Right atrium auricular region (tissue), 2 donors: ENCODE measurements around the gene FAM229B. TPM values are rescaled to one million over a fixed set of nuclear protein-coding genes. Genes with fewer than 3 reads are reported as not detected.
"Not testable (repeated sequence)": the region's sequence is repeated elsewhere in the genome, so short reads cannot be mapped to it uniquely, and the experiment has no call there.

Experiments
- DNase-seq: peaks from one replicate; pipeline ENCODE4 v3.0.0-alpha.2; 2019; ENCODE audit warnings: low spot score
- H3K27ac ChIP-seq, 2 donors: fragments of 200-600 bp; sonication (generic); 1 replicate in 1 of 2; 2 replicates in 1 of 2; pipeline ENCODE4 v1.5.1; 2016 to 2019
- H3K27me3 ChIP-seq, 2 donors: fragments of 200-600 bp; sonication (generic); one replicate each; pipeline versions ENCODE4 v1.5.1 to v1.6.0; 2017 to 2019
- H3K36me3 ChIP-seq: fragments of 200-600 bp; sonication (generic); one replicate; pipeline ENCODE4 v1.5.1; 2016
- H3K4me1 ChIP-seq, 2 donors: fragments of 200-600 bp; sonication (generic); one replicate each; pipeline versions ENCODE4 v1.5.1 to v1.6.0; 2017 to 2019
- H3K4me3 ChIP-seq, 2 donors: fragments of 200-600 bp; sonication (generic); 1 replicate in 1 of 2; 2 replicates in 1 of 2; pipeline ENCODE4 v1.5.1; 2017 to 2019; ENCODE audit warnings: mild to moderate bottlenecking in 1 of 2, moderate library complexity in 1 of 2
- H3K9me3 ChIP-seq, 2 donors: fragments of 200-600 bp; sonication (generic); one replicate each; pipeline ENCODE4 v1.5.1; 2019
- CTCF ChIP-seq, 2 donors: fragments of 200-600 bp; sonication (generic); IDR thresholded peaks; one replicate each; pipeline ENCODE4 v1.5.1; 2019; ENCODE audit warnings: antibody characterized with exemption in 2 of 2
- total RNA-seq, 2 donors: library from RNA; depleted of rRNA; stranded (reverse); fragments of >200 nt; gene quantifications; one replicate each; pipeline ENCODE4 v1.1.0, GENCODE V29; 2016

FAM229B gene
- total RNA-seq, 2 donors from 2014 or later, result 28.7 to 44.9 TPM

- H3K9me3 ChIP-seq, result no peaks in the 10 kb centered on the region
- no peak overlapping the region for H3K4me3 ChIP-seq
- no peaks in the 10 kb centered on the region for H3K27me3 ChIP-seq
- no peaks in the 10 kb centered on the region for H3K4me1 ChIP-seq
- no peak for DNase-seq
- H3K27ac ChIP-seq, result no peak overlapping the region
- no peak for TF ChIP-seq CTCF (IDR thresholded peaks at IDR 0.05)
- peaks cover 23% of the 10 kb centered on the region for H3K36me3 ChIP-seq
Measured at GRCh38 chr6:112100561-112100960, 13.2 kb downstream of the FAM229B start.

DNA sequence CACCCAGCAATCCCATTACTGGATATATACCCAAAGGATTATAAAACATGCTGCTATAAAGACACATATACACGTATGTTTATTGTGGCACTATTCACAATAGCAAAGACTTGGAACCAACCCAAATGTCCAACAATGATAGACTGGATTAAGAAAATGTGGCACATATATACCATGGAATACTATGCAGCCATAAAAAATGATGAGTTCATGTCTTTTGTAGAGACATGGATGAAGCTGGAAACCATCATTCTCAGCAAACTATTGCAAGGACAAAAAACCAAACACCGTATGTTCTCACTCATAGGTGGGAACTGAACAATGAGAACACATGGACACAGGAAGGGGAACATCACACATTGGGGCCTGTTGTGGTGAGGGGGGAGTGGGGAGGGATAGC is 18.6 kb downstream of the FAM229B start:
- not testable (repeated sequence) for H3K9me3 ChIP-seq, H3K4me1 ChIP-seq, H3K27ac ChIP-seq, DNase-seq, H3K27me3 ChIP-seq, H3K4me3 ChIP-seq
- H3K36me3 ChIP-seq, result peaks cover 36% of the 10 kb centered on the region

GRCh38 chr6:112106562-112106961 is 19.2 kb downstream of the FAM229B start:
- Histone ChIP-seq H3K4me3 (no peak overlapping the region), H3K4me1 (no peaks in the 10 kb centered on the region), H3K36me3 (peaks cover 37% of the 10 kb centered on the region), H3K27ac (no peak overlapping the region), H3K27me3 (no peaks in the 10 kb centered on the region), H3K9me3 (no peaks in the 10 kb centered on the region)
- TF ChIP-seq CTCF (IDR thresholded peaks at IDR 0.05), result no peak
- DNase-seq, result no peak

DNA sequence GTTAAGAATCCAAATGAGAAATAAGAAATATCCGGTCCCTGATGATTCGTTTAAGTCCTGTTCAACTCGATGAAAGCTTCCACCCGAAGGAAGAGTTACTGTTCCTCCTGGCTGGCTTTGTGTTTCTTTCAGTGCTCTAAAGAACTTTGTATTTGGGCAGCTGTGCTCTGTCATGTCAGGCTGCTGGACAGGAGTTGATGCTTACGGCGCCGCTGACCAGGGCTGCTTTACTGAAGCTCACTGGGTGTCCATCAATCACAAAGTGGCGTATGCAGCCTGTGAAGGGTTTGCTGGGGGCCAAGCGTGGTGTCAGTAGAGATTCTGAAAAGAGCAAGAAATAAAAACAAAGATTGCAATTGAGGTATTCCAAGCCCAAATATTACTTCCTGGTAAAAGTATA is 21.9 kb downstream of the FAM229B start:
- no peak overlapping the region for H3K4me3 ChIP-seq
- no peaks in the 10 kb centered on the region for H3K9me3 ChIP-seq
- TF ChIP-seq CTCF (IDR thresholded peaks at IDR 0.05), result no peak
- peaks cover 33% of the 10 kb centered on the region for H3K36me3 ChIP-seq
- H3K4me1 ChIP-seq, result peaks cover 0 to 11% of the 10 kb centered on the region in 2 donors
- no peak overlapping the region for H3K27ac ChIP-seq
- no peak for DNase-seq
- H3K27me3 ChIP-seq, result no peaks in the 10 kb centered on the region

- H3K4me3 ChIP-seq, result no peak overlapping the region
- peaks cover 52% of the 10 kb centered on the region for H3K36me3 ChIP-seq
- no peaks in the 10 kb centered on the region for H3K27me3 ChIP-seq
- H3K4me1 ChIP-seq, result peaks cover 0 to 11% of the 10 kb centered on the region in 2 donors
- no peak overlapping the region for H3K27ac ChIP-seq
- TF ChIP-seq CTCF (IDR thresholded peaks at IDR 0.05), result no peak
- no peak for DNase-seq
- no peaks in the 10 kb centered on the region for H3K9me3 ChIP-seq
Measured at GRCh38 chr6:112113431-112113830, 26.0 kb downstream of the FAM229B start.

- Histone ChIP-seq H3K27ac (no peak overlapping the region), H3K9me3 (no peaks in the 10 kb centered on the region), H3K4me3 (no peak overlapping the region), H3K27me3 (no peaks in the 10 kb centered on the region), H3K4me1 (peaks cover 0 to 11% of the 10 kb centered on the region in 2 donors), H3K36me3 (peaks cover 53% of the 10 kb centered on the region)
- no peak for TF ChIP-seq CTCF (IDR thresholded peaks at IDR 0.05)
- DNase-seq, result no peak
Measured at GRCh38 chr6:112113918-112114317, 26.5 kb downstream of the FAM229B start.
